Fibroblast of the aortic adventitia (primary cell): ENCODE results near the gene OR4D10. TPM values are rescaled to one million over a fixed set of nuclear protein-coding genes. Genes with fewer than 3 reads are reported as not detected.
"Not testable (repeated sequence)": the region's sequence is repeated elsewhere in the genome, so short reads cannot be mapped to it uniquely, and the experiment has no call there.

Experiments used
- DNase-seq: peaks from one replicate; pipeline ENCODE4 v3.0.0-alpha.2; 2010; ENCODE audit warnings: low read depth
- H3K4me3 ChIP-seq: 2 replicates; pipeline ENCODE4 v1.5.1; 2011; ENCODE audit warnings: low read depth, mild to moderate bottlenecking, control low read depth, low read length, moderate library complexity
- CTCF ChIP-seq: IDR thresholded peaks from 2 replicates; pipeline ENCODE4 v1.5.1; 2011; ENCODE audit warnings: mild to moderate bottlenecking, low read length, control low read depth, inconsistent platforms; ENCODE audit not compliant: insufficient read depth
- total RNA-seq: library from RNA; depleted of rRNA; stranded (reverse); fragments of >200 nt; gene quantifications from 2 replicates; pipeline ENCODE4 v1.2.3, GENCODE V29; 2012; ENCODE audit warnings: low replicate concordance

The OR4D10 gene
- total RNA-seq, 1 donor: not detected

DNA sequence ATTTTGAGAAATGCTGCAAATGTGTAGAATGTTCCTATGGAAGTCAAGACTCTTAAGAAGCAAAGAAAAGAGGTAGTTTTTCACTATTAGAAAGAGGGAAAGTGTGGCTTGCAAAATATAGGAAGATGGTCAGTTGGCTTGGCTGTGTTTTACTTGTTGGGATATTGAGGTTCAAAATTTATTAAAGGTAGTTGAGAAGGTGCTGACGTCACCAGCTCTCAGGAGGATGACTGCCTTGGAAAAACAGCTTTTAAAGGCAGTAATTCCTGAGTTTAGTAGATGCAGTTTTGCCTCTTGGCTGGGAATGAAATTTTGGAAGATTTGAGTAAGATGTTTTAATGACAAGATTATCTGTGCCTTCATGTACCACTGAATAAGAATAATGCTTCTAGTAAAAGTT lies 38.6 kb downstream of the OR4D10 start:
- TF ChIP-seq CTCF: no peak
- no peak overlapping the region for H3K4me3 ChIP-seq
- no peak for DNase-seq

DNA sequence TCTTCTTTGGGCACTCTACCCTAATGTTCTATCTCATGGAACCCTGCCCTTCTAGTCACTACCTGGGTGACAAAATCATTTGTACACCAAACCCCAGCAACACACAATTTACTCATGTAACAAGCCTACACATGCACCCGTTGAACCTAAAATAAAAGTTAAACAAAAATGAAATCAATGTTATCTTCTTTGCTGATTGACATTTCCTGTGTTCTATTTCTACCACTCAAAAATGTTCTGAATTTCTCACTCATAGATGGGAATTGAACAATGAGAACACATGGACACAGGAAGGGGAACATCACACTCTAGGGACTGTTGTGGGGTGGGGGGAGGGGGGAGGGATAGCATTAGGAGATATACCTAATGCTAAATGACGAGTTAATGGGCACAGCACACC lies 47.0 kb downstream of the OR4D10 start:
- not testable (repeated sequence) for H3K4me3 ChIP-seq, DNase-seq

- DNase-seq: no peak
- TF ChIP-seq CTCF: no peak
- no peak overlapping the region for H3K4me3 ChIP-seq
Measured at GRCh38 chr11:59520741-59521140, 47.6 kb downstream of the OR4D10 start.

DNA sequence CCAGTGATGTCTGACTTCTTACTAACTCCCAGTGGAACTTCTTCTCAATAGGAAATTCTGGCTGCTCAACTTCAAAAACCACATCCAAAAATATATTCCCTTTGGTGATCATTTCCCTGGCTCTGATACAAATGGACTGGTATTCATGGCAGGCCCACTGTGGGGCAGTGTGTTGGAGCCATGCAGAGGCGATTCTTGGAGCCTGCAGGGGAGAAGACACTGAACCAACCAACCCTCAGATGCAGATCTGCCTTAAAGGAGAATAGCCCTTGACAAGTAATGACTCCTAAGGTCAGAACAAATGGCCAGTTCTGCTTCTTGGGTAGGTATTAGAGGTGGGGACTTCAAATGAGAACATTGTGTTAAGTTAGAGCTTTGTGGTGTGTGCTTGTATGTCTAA lies 50.4 kb downstream of the OR4D10 start:
- no peak for DNase-seq
- no peak overlapping the region for H3K4me3 ChIP-seq
- TF ChIP-seq CTCF: no peak

DNA sequence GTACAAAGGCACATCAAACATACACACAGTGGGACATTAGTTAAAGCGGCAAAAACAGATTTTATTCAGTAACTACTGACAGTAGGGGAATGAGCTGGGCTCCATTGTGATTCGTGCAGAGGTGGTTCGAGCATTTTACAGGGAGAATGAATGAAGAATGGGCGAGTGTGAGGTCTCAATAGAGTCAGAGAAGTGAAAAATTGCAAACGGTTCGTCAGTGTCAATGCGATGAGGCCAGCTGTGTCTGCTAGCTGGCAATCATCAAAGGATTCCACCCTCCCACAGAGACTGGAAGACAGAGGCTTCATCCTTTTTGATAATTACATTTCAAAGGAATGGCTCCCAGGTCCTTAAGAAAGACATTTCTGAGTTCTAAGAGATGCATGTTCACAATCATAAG lies 55.6 kb downstream of the OR4D10 start:
- no peak for DNase-seq
- H3K4me3 ChIP-seq: no peak overlapping the region
- no peak for TF ChIP-seq CTCF

Other genes with a start within 250 kb of the OR4D10 start
- not detected in 2 replicates for gene OR5AN1, start 114.4 kb upstream of the OR4D10 start, total RNA-seq
- under 0.01 TPM in 1 of 2 replicates, not detected in the other for gene OR5A2, start 46.9 kb upstream of the OR4D10 start, total RNA-seq
- gene OR5A1, start 36.8 kb upstream of the OR4D10 start, total RNA-seq: not detected in 2 replicates
- not detected in 2 replicates for gene OR4D6, start 16.4 kb upstream of the OR4D10 start, total RNA-seq
- gene OR4D11, start 30.3 kb downstream of the OR4D10 start, total RNA-seq: not detected in 2 replicates
- not detected in 2 replicates for gene OR4D9, start 38.2 kb downstream of the OR4D10 start, total RNA-seq
- gene OSBP, start 142.5 kb downstream of the OR4D10 start, total RNA-seq: 27.3 and 35.5 TPM in 2 replicates
- 19.1 and 25.6 TPM in 2 replicates for gene PATL1, start 195.7 kb downstream of the OR4D10 start, total RNA-seq
- not detected in 2 replicates for gene OR10V1, start 240.5 kb downstream of the OR4D10 start, total RNA-seq